ENCODE measurements around the gene PRKCA.

The PRKCA gene

DNA sequence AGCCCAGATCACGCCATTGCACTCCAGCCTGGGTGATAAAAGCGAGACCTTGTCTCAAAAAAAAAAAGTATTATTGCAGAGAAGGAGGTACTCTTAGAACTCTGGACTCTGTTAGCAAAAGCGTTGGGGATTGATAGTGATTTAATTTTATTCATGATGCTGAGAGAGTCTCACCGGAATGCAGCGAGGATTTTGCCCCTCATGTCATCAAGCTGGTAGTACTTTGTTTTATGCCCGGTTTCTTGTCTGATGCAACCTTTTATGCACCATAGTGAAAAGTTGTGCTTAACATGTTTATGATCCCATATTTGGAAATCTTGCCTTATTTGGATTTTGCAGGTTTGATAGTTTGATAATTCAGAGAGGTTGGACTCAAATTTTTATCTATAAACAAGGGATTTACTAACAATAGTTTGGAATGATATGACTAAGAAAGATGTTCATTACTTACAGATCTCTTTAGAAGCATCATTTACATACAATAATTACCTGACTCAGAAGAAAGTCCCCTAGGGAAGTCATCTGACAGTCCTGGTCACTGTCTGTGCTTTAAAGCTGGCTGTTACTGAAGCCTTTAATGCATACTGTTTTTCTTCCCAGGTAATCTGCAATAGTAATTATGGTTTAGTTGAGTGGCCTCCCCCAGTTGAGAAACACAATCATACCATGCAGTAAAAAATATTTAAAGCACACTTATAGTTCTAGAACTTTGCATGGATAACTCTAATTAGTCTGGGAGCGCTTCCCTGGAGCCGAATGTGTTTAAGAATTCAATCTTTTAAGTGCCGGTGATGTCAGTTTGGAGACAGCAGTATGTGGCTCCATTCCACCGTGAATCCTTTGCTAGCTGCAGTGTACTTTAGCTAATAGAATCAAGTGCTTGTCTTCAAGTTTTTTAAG lies 120.9 kb downstream of the PRKCA start:
- H3K79me1 ChIP-seq (ENCODE audit: low read depth, low read length), result no peaks in the 10 kb centered on the region
- H2BK5ac ChIP-seq (ENCODE audit: low read length), result no peak overlapping the region
- H3K4me3 ChIP-seq (ENCODE audit: low read length in 2 of 2), result no peak overlapping the region
- no peak overlapping the region for H2BK15ac ChIP-seq (ENCODE audit: low read length)
- no peak overlapping the region for H3K9ac ChIP-seq (ENCODE audit: low read depth, low read length, poor library complexity)
- no peak overlapping the region for H4K8ac ChIP-seq (ENCODE audit: low read depth, low read length)
- H3K4me2 ChIP-seq (ENCODE audit: insufficient read depth, low read length, poor library complexity, severe bottlenecking), result no peak overlapping the region
- H3K9me3 ChIP-seq (replicated peaks in 1 of 2; ENCODE audit: control insufficient read depth in 2 of 2, insufficient read depth in 1 of 2, low read depth in 1 of 2, low read length in 2 of 2), result no peaks in the 10 kb centered on the region
- DNase-seq (ENCODE audit: low spot score), result no peak
- H3K18ac ChIP-seq (ENCODE audit: low read length), result no peak overlapping the region
- H2AK5ac ChIP-seq (ENCODE audit: low read depth, low read length), result no peak overlapping the region
- H3K36me3 ChIP-seq (replicated peaks in 1 of 2; ENCODE audit: control insufficient read depth in 2 of 2, insufficient read depth in 2 of 2, low read length in 2 of 2), result no peaks in the 10 kb centered on the region
- no peak overlapping the region for H2AFZ ChIP-seq (ENCODE audit: low read length)
- H3K23ac ChIP-seq (ENCODE audit: low read depth, low read length, poor library complexity), result no peak overlapping the region
- H3K4ac ChIP-seq (ENCODE audit: low read length), result no peak overlapping the region
- no CpG with 5 or more reads among the region's 10 CpGs for WGBS, 2 donors (ENCODE audit: extremely low coverage in 2 of 2, insufficient read length in 2 of 2, insufficient replicate concordance in 1 of 2)
- no peak overlapping the region for H3K27ac ChIP-seq (replicated peaks; ENCODE audit: low read length)
- no peak overlapping the region for H2BK12ac ChIP-seq (ENCODE audit: low read length)
- H3K4me1 ChIP-seq (ENCODE audit: control insufficient read depth in 2 of 2, insufficient read depth in 1 of 2, low read depth in 1 of 2, low read length in 2 of 2), result peaks cover 5 to 11% of the 10 kb centered on the region in 2 donors
- no peak overlapping the region for H3K14ac ChIP-seq (ENCODE audit: low read length)
- H4K91ac ChIP-seq (ENCODE audit: low read depth, low read length, poor library complexity), result no peak overlapping the region
- no peak overlapping the region for H2BK120ac ChIP-seq (ENCODE audit: low read depth, low read length)
- no peaks in the 10 kb centered on the region for H3K27me3 ChIP-seq (ENCODE audit: control insufficient read depth in 3 of 3, insufficient read depth in 3 of 3, low read depth in 1 of 3, low read length in 3 of 3)

DNA sequence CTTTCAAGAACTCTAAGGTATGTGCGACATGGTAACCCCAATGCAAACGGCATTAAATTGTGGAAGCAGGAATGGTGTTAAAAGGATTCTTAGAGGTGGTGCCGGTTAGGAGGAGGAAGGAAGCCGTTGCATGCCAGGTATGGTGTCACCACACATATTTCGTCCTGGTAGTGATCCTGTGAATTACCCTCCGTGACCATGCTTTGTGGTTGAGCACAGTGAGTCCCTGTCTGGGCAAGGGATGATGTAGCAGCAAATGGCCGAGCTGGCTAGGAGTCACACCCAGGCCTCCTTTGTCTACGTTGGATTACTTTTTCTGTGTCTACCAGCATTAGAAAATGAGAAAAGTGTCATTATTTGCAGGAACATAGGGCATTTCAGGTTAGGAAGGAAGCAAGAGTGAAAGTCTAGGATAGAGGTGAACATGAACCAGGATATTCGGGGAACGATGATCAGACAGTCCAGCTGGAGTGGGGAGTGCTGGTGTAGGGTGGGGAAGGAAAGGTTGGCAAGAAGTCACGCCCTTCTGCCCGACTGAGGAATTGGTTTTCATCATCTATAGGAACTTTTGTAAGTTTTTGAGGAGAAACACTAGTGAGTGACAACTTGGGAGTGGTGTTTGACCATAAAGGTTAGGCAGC lies 123.5 kb downstream of the PRKCA start:
- H3K9me3 ChIP-seq (replicated peaks in 1 of 2; ENCODE audit: control insufficient read depth in 2 of 2, insufficient read depth in 1 of 2, low read depth in 1 of 2, low read length in 2 of 2), result no peaks in the 10 kb centered on the region
- no peak overlapping the region for H3K23ac ChIP-seq (ENCODE audit: low read depth, low read length, poor library complexity)
- H3K4ac ChIP-seq (ENCODE audit: low read length), result no peak overlapping the region
- no CpG with 5 or more reads among the region's 12 CpGs for WGBS, 2 donors (ENCODE audit: extremely low coverage in 2 of 2, insufficient read length in 2 of 2, insufficient replicate concordance in 1 of 2)
- no peak overlapping the region for H2BK120ac ChIP-seq (ENCODE audit: low read depth, low read length)
- H3K27ac ChIP-seq (replicated peaks; ENCODE audit: low read length), result no peak overlapping the region
- no peak overlapping the region for H2BK5ac ChIP-seq (ENCODE audit: low read length)
- H2BK15ac ChIP-seq (ENCODE audit: low read length), result no peak overlapping the region
- no peaks in the 10 kb centered on the region for H3K79me1 ChIP-seq (ENCODE audit: low read depth, low read length)
- H2AFZ ChIP-seq (ENCODE audit: low read length), result no peak overlapping the region
- H4K91ac ChIP-seq (ENCODE audit: low read depth, low read length, poor library complexity), result no peak overlapping the region
- no peak overlapping the region for H3K4me3 ChIP-seq (ENCODE audit: low read length in 2 of 2)
- H2BK12ac ChIP-seq (ENCODE audit: low read length), result no peak overlapping the region
- no peak overlapping the region for H4K8ac ChIP-seq (ENCODE audit: low read depth, low read length)
- no peak overlapping the region for H3K18ac ChIP-seq (ENCODE audit: low read length)
- no peak overlapping the region for H3K4me2 ChIP-seq (ENCODE audit: insufficient read depth, low read length, poor library complexity, severe bottlenecking)
- no peak for DNase-seq (ENCODE audit: low spot score)
- H3K36me3 ChIP-seq (replicated peaks in 1 of 2; ENCODE audit: control insufficient read depth in 2 of 2, insufficient read depth in 2 of 2, low read length in 2 of 2), result no peaks in the 10 kb centered on the region
- peaks cover 4 to 12% of the 10 kb centered on the region in 2 donors for H3K4me1 ChIP-seq (ENCODE audit: control insufficient read depth in 2 of 2, insufficient read depth in 1 of 2, low read depth in 1 of 2, low read length in 2 of 2)
- H2AK5ac ChIP-seq (ENCODE audit: low read depth, low read length), result no peak overlapping the region
- H3K9ac ChIP-seq (ENCODE audit: low read depth, low read length, poor library complexity), result no peak overlapping the region
- H3K27me3 ChIP-seq (ENCODE audit: control insufficient read depth in 3 of 3, insufficient read depth in 3 of 3, low read depth in 1 of 3, low read length in 3 of 3), result no peaks in the 10 kb centered on the region
- H3K14ac ChIP-seq (ENCODE audit: low read length), result no peak overlapping the region

DNA sequence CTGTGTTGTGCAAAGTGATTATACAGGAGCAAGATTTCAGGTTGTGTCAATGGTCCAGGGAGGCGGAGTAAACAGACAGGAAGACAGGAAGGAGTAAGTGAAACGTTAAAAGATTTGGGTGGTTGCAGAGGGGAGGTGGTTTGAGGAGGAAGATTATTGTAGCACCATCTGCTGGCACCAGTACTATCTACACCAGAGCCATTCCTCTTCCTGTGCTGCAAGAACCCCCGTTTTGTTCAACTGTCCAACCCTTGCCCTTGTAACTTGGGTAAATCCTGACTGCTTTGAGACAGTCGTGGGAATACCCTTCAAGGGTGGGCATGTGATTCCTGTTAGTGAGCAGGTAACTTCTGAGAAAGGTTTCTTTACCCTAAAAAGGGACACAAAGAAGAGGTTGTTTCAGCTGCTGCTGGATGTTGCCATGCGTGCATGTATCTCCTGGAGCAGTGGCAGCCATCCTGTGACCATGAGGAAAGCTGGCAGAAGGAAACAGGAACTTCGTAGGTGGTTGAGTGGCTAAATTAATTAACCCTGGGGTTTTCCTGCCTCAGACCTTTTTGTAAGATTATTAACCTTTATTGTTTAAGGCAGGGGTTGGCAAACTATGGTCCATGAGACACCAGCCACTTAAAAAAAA lies 124.1 kb downstream of the PRKCA start:
- Histone ChIP-seq H2AK5ac (ENCODE audit: low read depth, low read length) (no peak overlapping the region), H2AFZ (ENCODE audit: low read length) (no peak overlapping the region)
- no peak for DNase-seq (ENCODE audit: low spot score)

DNA sequence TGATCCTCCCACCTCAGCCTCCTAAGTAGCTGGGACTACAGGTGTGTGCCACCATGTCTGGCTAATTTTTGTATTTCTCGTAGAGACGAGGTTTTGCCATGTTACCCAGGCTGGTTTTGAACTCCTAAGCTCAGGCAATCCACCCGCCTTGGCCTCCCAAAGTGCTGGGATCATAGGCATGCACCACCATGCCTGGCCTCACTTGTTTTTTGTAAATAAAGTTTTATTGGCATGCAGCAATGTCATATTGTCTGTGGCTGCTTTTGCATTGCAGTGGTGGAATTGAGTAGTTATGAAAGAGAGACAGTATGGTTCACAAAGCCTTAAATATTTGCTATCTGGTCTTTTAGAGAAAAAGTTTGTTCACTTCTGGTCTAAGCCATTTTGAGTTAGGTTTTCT lies 124.7 kb downstream of the PRKCA start:
- Histone ChIP-seq H3K27ac (replicated peaks; ENCODE audit: low read length) (no peak overlapping the region), H4K91ac (ENCODE audit: low read depth, low read length, poor library complexity) (no peak overlapping the region), H3K4me3 (ENCODE audit: low read length in 2 of 2) (no peak overlapping the region), H3K4me1 (ENCODE audit: control insufficient read depth in 2 of 2, insufficient read depth in 1 of 2, low read depth in 1 of 2, low read length in 2 of 2) (peaks cover 2 to 22% of the 10 kb centered on the region in 2 donors), H2BK12ac (ENCODE audit: low read length) (no peak overlapping the region), H2BK120ac (ENCODE audit: low read depth, low read length) (no peak overlapping the region), H3K14ac (ENCODE audit: low read length) (no peak overlapping the region), H3K9me3 (replicated peaks in 1 of 2; ENCODE audit: control insufficient read depth in 2 of 2, insufficient read depth in 1 of 2, low read depth in 1 of 2, low read length in 2 of 2) (no peaks in the 10 kb centered on the region), H2BK5ac (ENCODE audit: low read length) (no peak overlapping the region), H3K36me3 (replicated peaks in 1 of 2; ENCODE audit: control insufficient read depth in 2 of 2, insufficient read depth in 2 of 2, low read length in 2 of 2) (no peaks in the 10 kb centered on the region), H3K23ac (ENCODE audit: low read depth, low read length, poor library complexity) (no peak overlapping the region), H2AK5ac (ENCODE audit: low read depth, low read length) (no peak overlapping the region), H3K18ac (ENCODE audit: low read length) (no peak overlapping the region), H2BK15ac (ENCODE audit: low read length) (no peak overlapping the region), H4K8ac (ENCODE audit: low read depth, low read length) (no peak overlapping the region), H3K4me2 (ENCODE audit: insufficient read depth, low read length, poor library complexity, severe bottlenecking) (no peak overlapping the region), H2AFZ (ENCODE audit: low read length) (no peak overlapping the region), H3K27me3 (ENCODE audit: control insufficient read depth in 3 of 3, insufficient read depth in 3 of 3, low read depth in 1 of 3, low read length in 3 of 3) (no peaks in the 10 kb centered on the region), H3K9ac (ENCODE audit: low read depth, low read length, poor library complexity) (no peak overlapping the region), H3K4ac (ENCODE audit: low read length) (no peak overlapping the region), H3K79me1 (ENCODE audit: low read depth, low read length) (no peaks in the 10 kb centered on the region)
- DNase-seq (ENCODE audit: low spot score), result no peak
- no CpG with 5 or more reads among the region's 3 CpGs for WGBS, 2 donors (ENCODE audit: extremely low coverage in 2 of 2, insufficient read length in 2 of 2, insufficient replicate concordance in 1 of 2)

More for the DNA sequence above, 124.1 kb downstream of the PRKCA start:
- no peaks in the 10 kb centered on the region for H3K9me3 ChIP-seq (replicated peaks in 1 of 2; ENCODE audit: control insufficient read depth in 2 of 2, insufficient read depth in 1 of 2, low read depth in 1 of 2, low read length in 2 of 2)
- no peak overlapping the region for H3K4me2 ChIP-seq (ENCODE audit: insufficient read depth, low read length, poor library complexity, severe bottlenecking)
- H3K79me1 ChIP-seq (ENCODE audit: low read depth, low read length), result no peaks in the 10 kb centered on the region
- H4K8ac ChIP-seq (ENCODE audit: low read depth, low read length), result no peak overlapping the region
- H2BK12ac ChIP-seq (ENCODE audit: low read length), result no peak overlapping the region
- H3K27me3 ChIP-seq (ENCODE audit: control insufficient read depth in 3 of 3, insufficient read depth in 3 of 3, low read depth in 1 of 3, low read length in 3 of 3), result no peaks in the 10 kb centered on the region
- H4K91ac ChIP-seq (ENCODE audit: low read depth, low read length, poor library complexity), result no peak overlapping the region
- no peak overlapping the region for H2BK5ac ChIP-seq (ENCODE audit: low read length)
- H3K18ac ChIP-seq (ENCODE audit: low read length), result no peak overlapping the region
- H3K9ac ChIP-seq (ENCODE audit: low read depth, low read length, poor library complexity), result no peak overlapping the region
- H3K4me1 ChIP-seq (ENCODE audit: control insufficient read depth in 2 of 2, insufficient read depth in 1 of 2, low read depth in 1 of 2, low read length in 2 of 2), result peaks cover 2 to 16% of the 10 kb centered on the region in 2 donors
- H2BK120ac ChIP-seq (ENCODE audit: low read depth, low read length), result no peak overlapping the region
- peak overlapping the region in 1 of 2 donors; percentile 36 for H3K4me3 ChIP-seq (ENCODE audit: low read length in 2 of 2)
- H3K27ac ChIP-seq (replicated peaks; ENCODE audit: low read length), result no peak overlapping the region
- no peak overlapping the region for H3K23ac ChIP-seq (ENCODE audit: low read depth, low read length, poor library complexity)
- no peak overlapping the region for H2BK15ac ChIP-seq (ENCODE audit: low read length)
- no peak overlapping the region for H3K4ac ChIP-seq (ENCODE audit: low read length)
- whole genome bisulfite sequencing, 2 donors (ENCODE audit: extremely low coverage in 2 of 2, insufficient read length in 2 of 2, insufficient replicate concordance in 1 of 2), result no CpG with 5 or more reads among the region's 6 CpGs
- no peaks in the 10 kb centered on the region for H3K36me3 ChIP-seq (replicated peaks in 1 of 2; ENCODE audit: control insufficient read depth in 2 of 2, insufficient read depth in 2 of 2, low read length in 2 of 2)
- no peak overlapping the region for H3K14ac ChIP-seq (ENCODE audit: low read length)

All from neuronal stem cell (in vitro differentiated cells).